Effector memory CD4-positive, alpha-beta T cell (primary cell): Measurements from ENCODE around the gene WDR38.
"Not testable (repeated sequence)": the region's sequence is repeated elsewhere in the genome, so short reads cannot be mapped to it uniquely, and the experiment has no call there.

ENCODE experiments used
- DNase-seq, 3 donors: peaks; one replicate each; pipeline ENCODE4 v3.0.0-alpha.2; 2020
- H3K27ac ChIP-seq: 2 replicates; pipeline ENCODE4 v1.7.0; 2013; ENCODE audit warnings: mild to moderate bottlenecking, low read length, moderate library complexity; ENCODE audit not compliant: insufficient read depth, poor library complexity, severe bottlenecking
- H3K27me3 ChIP-seq: replicated peaks from 2 replicates; pipeline ENCODE4 v1.7.0; 2013; ENCODE audit warnings: mild to moderate bottlenecking, low read length; ENCODE audit not compliant: insufficient read depth, control insufficient read depth, poor library complexity, severe bottlenecking
- H3K36me3 ChIP-seq: 2 replicates; pipeline ENCODE4 v1.7.0; 2013; ENCODE audit warnings: mild to moderate bottlenecking, low read length, moderate library complexity; ENCODE audit not compliant: control insufficient read depth, insufficient read depth
- H3K4me1 ChIP-seq: 2 replicates; pipeline ENCODE4 v1.7.0; 2013; ENCODE audit warnings: low read length, mild to moderate bottlenecking; ENCODE audit not compliant: control insufficient read depth, insufficient read depth, poor library complexity, severe bottlenecking
- H3K4me3 ChIP-seq: 2 replicates; pipeline ENCODE4 v1.7.0; 2013; ENCODE audit warnings: low read length, low read depth, mild to moderate bottlenecking; ENCODE audit not compliant: insufficient read depth, poor library complexity, severe bottlenecking
- H3K9me3 ChIP-seq: 2 replicates; pipeline ENCODE4 v1.7.0; 2013; ENCODE audit warnings: mild to moderate bottlenecking, low read length, moderate library complexity; ENCODE audit not compliant: control insufficient read depth

The WDR38 gene

DNA sequence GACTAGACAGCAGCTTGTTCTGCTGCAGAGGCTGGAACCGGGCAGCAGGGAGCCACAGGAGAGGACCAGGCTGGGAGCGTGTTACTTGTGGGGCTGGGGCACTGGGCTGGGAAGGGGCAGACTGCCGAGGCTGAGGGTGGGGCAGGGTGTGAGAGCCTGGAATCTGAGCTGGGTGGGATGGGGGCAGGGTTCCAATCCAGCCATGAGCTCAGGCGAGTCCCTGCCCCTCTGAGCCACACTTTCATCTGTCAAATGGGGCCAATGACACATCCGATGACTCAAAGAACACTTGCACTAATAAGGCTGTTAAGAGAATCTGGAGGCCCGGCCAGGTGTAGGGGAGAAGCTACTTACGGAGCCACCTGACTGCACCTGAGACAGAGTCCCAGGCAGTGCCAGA is 18.7 kb upstream of the WDR38 start:
- no peak for DNase-seq

GRCh38 chr9:124835026-124835557 is 18.2 kb upstream of the WDR38 start:
- no peak for DNase-seq

More for the DNA sequence above, 18.7 kb upstream of the WDR38 start:
- Histone ChIP-seq H3K36me3 (no peaks in the 10 kb centered on the region), H3K27ac (no peak overlapping the region), H3K27me3 (no peaks in the 10 kb centered on the region), H3K9me3 (no peaks in the 10 kb centered on the region), H3K4me3 (no peak overlapping the region), H3K4me1 (no peaks in the 10 kb centered on the region)

DNA sequence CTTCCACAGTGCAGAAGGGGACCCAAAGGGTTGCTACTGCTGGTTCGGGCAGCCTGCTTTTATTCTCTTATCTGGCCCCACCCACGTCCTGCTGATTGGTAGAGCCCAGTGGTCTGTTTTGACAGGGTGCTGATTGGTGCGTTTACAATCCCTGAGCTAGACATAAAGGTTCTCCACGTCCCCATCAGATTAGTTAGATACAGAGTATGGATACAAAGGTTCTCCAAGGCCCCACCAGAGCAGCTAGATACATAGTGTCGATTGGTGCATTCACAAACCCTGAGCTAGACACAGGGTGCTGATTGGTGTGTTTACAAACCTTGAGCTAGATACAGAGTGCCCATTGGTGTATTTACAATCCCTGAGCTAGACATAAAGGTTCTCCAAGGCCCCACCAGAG is 15.1 kb upstream of the WDR38 start:
- H3K4me3 ChIP-seq, H3K9me3 ChIP-seq, DNase-seq, H3K4me1 ChIP-seq, H3K27ac ChIP-seq, H3K36me3 ChIP-seq, H3K27me3 ChIP-seq: not testable (repeated sequence)

More at GRCh38 chr9:124835026-124835557, 18.2 kb upstream of the WDR38 start:
- Histone ChIP-seq H3K4me1 (no peaks in the 10 kb centered on the region), H3K27ac (no peak overlapping the region), H3K27me3 (no peaks in the 10 kb centered on the region), H3K36me3 (no peaks in the 10 kb centered on the region), H3K4me3 (no peak overlapping the region), H3K9me3 (no peaks in the 10 kb centered on the region)

DNA sequence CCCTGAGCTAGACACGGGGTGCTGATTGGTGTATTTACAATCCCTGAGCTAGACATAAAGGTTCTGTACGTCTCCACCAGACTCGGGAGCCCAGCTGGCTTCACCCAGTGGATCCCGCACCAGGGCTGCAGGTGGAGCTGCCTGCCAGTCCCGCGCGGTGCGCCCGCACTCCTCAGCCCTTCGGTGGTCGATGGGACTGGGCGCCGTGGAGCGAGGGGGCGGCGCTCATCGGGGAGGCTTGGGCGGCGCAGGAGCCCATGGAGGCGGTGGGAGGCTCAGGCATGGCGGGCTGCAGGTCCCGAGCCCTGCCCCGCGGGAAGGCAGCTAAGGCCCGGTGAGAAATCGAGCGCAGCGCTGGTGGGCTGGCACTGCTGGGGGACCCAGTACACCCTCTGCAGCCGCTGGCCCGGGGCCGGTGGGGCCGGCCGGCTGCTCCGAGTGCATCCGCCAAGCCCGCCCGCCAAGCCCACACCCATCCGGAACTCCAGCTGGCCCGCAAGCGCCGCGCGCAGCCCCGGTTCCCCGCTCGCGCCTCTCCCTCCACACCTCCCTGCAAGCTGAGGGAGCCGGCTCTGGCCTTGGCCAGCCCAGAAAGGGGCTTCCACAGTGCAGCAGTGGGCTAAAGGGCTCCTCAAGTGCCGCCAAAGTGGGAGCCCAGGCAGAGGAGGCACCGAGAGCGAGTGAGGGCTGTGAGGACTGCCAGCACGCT is 14.5 kb upstream of the WDR38 start:
- H3K27me3 ChIP-seq, H3K27ac ChIP-seq, H3K9me3 ChIP-seq, H3K36me3 ChIP-seq, DNase-seq, H3K4me3 ChIP-seq, H3K4me1 ChIP-seq: not testable (repeated sequence)

DNA sequence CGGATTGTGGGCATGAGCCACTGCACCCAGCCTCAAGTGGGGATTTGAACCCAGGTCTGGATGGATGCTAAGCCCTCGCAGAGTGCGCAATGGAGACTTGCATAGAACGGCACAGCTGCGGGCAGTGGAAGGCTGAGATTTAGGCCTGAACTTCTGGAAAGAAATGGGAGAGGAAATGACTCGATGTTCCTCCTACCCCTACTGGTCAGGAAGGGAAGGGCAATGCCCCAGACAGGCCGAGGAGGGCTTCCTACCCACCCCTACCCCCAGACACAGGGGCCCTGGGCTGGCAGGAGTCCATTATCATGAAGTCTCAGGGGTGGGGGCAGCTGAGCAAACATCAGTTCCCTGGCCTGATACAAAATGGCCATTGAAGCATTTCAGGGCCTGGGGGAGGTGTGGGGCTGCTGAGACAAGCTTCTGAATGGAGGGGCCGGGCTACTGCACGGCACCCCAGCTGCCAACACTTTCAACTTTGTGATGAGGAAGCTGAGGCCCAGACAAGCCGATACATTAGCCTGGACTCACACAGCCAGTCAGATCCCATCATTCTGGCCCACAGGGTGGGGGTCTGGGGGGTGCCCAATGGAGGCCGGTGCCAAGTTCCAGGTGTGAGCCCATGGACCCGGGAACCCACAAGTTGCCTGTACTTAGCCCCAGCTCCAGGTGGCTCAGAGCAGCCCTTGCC is 13.5 kb upstream of the WDR38 start:
- Histone ChIP-seq H3K36me3 (no peaks in the 10 kb centered on the region), H3K27ac (no peak overlapping the region), H3K4me1 (no peaks in the 10 kb centered on the region), H3K27me3 (no peaks in the 10 kb centered on the region), H3K9me3 (no peaks in the 10 kb centered on the region), H3K4me3 (no peak overlapping the region)
- no peak for DNase-seq

DNA sequence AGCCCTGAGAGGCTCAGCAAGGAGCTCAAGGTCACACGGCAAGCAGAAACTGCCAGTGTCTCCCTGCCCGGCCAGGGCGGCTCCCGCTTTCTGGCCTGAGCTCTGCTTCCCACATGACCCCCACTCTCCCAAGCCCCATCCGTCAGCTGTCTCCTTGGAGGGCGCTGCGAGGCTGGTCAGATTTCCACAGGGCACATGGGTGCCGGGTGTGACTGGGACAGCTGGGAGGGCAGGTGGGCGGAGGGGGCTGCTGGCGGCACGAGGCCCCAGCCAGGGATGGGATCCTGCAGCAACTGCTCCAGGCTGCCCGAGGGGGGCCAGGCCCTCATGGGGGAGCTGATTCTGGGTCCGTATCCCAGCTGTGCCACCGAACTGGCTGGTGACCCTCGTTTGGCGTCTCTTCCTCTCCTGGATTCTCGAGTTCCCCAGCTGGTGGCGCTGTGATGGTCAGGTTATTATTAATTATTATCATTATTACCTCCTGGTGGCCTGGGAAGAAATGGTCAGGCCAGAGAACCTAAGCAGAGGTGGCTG is 12.9 kb upstream of the WDR38 start:
- H3K27ac ChIP-seq: no peak overlapping the region
- H3K36me3 ChIP-seq: no peaks in the 10 kb centered on the region
- no peaks in the 10 kb centered on the region for H3K4me1 ChIP-seq
- no peaks in the 10 kb centered on the region for H3K27me3 ChIP-seq
- DNase-seq: no peak
- no peak overlapping the region for H3K4me3 ChIP-seq
- H3K9me3 ChIP-seq: no peaks in the 10 kb centered on the region

GRCh38 chr9:124841075-124841821 is 12.0 kb upstream of the WDR38 start:
- Histone ChIP-seq H3K4me3 (no peak overlapping the region), H3K27ac (no peak overlapping the region), H3K27me3 (no peaks in the 10 kb centered on the region), H3K36me3 (no peaks in the 10 kb centered on the region), H3K4me1 (no peaks in the 10 kb centered on the region), H3K9me3 (no peaks in the 10 kb centered on the region)
- DNase-seq: no peak

GRCh38 chr9:124843456-124844034 is 9.7 kb upstream of the WDR38 start:
- Histone ChIP-seq H3K27ac (no peak overlapping the region), H3K36me3 (no peaks in the 10 kb centered on the region), H3K4me1 (no peaks in the 10 kb centered on the region), H3K9me3 (no peaks in the 10 kb centered on the region), H3K27me3 (no peaks in the 10 kb centered on the region), H3K4me3 (no peak overlapping the region)
- DNase-seq: no peak

GRCh38 chr9:124844291-124844690 is 9.0 kb upstream of the WDR38 start:
- H3K4me3 ChIP-seq: no peak overlapping the region
- no peak for DNase-seq
- H3K27ac ChIP-seq: no peak overlapping the region
- H3K4me1 ChIP-seq: no peaks in the 10 kb centered on the region
- H3K36me3 ChIP-seq: no peaks in the 10 kb centered on the region
- no peaks in the 10 kb centered on the region for H3K27me3 ChIP-seq
- no peaks in the 10 kb centered on the region for H3K9me3 ChIP-seq
